MM.1S (cell line): ENCODE measurements around the gene IFIT5.
"Not testable (repeated sequence)": the region's sequence is repeated elsewhere in the genome, so short reads cannot be mapped to it uniquely, and the experiment has no call there.

Experiments
- EZH2 ChIP-seq: fragments of 300-600 bp; sonication (generic); optimal IDR thresholded peaks from 2 replicates; pipeline ENCODE3; 2017; ENCODE audit warnings: low read depth, mild to moderate bottlenecking, antibody characterized with exemption, low read length, mixed read lengths
- EZH2phosphoT487 ChIP-seq: fragments of 300-600 bp; sonication (generic); IDR thresholded peaks from 2 replicates; pipeline ENCODE4 v1.6.1; 2018; ENCODE audit warnings: antibody characterized with exemption, low read length
- TF ChIP-seq, protein P1 (sequence below): fragments of 300-600 bp; sonication (generic); IDR thresholded peaks from 2 replicates; pipeline ENCODE4 v1.5.1; 2016; ENCODE audit warnings: antibody characterized with exemption, low read length, mixed read lengths

- TF ChIP-seq, protein P1, sequence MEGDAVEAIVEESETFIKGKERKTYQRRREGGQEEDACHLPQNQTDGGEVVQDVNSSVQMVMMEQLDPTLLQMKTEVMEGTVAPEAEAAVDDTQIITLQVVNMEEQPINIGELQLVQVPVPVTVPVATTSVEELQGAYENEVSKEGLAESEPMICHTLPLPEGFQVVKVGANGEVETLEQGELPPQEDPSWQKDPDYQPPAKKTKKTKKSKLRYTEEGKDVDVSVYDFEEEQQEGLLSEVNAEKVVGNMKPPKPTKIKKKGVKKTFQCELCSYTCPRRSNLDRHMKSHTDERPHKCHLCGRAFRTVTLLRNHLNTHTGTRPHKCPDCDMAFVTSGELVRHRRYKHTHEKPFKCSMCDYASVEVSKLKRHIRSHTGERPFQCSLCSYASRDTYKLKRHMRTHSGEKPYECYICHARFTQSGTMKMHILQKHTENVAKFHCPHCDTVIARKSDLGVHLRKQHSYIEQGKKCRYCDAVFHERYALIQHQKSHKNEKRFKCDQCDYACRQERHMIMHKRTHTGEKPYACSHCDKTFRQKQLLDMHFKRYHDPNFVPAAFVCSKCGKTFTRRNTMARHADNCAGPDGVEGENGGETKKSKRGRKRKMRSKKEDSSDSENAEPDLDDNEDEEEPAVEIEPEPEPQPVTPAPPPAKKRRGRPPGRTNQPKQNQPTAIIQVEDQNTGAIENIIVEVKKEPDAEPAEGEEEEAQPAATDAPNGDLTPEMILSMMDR = not testable (repeated sequence)
- TF ChIP-seq EZH2phosphoT487, EZH2: not testable (repeated sequence)
Observed at GRCh38 chr10:89412276-89412675, 2.1 kb upstream of the IFIT5 start.
